D721Med (cell line): ENCODE results near the gene MTCL3.

Experiments used
- DNase-seq: peaks from one replicate; pipeline ENCODE4 v3.0.0; 2011; ENCODE audit warnings: low spot score; ENCODE audit not compliant: insufficient read length
- FAIRE-seq: peaks from 2 replicates; lab custom pipeline; 2011; peaks lifted over from hg19 to GRCh38; lab: Jason Lieb, UNC
- TF ChIP-seq, protein P1 (sequence below): IDR thresholded peaks from 2 replicates; pipeline ENCODE4 v1.5.1; 2012; ENCODE audit warnings: mild to moderate bottlenecking, control low read depth; ENCODE audit not compliant: insufficient read depth; ENCODE audit errors: missing control alignments

The MTCL3 gene

GRCh38 chr6:127550403-127550802, 31.3 kb upstream of the MTCL3 start:
- peak; percentile 69 for FAIRE-seq

DNA sequence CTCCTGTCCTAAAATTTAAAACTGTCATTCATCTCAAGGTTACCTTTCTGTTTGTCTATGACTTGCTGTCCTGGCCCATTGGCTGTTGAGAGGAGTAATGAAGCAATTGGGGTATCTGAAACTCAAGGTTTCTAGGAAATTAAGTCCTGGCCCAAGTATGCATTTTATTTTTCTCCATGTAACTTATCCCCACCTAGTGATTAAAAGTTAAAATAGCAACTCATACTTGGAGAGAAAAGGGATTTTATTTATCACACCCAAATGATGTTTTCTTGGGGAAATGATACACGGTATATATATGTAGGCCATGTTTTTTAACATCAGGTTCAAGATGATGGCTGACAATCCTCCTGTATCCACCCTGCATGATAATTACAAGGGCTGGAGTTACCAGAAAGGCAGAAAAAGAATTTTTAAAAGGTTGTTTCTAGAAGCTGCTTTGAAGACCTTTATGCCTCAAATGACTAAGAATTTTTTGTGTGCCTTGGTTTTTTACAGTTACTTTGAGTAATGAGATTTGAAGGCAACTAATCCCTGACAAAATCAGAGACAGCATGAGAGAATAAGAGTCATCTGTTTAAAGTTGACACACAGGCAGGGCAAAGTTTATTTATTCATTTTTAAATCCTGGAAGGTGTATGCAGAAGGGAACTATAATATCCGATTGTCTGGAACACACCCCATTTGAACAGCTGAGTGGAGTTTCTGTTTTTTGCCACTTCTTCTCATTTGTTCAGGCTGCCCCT, 28.9 kb upstream of the MTCL3 start:
- no peak for FAIRE-seq

More at GRCh38 chr6:127550403-127550802, 31.3 kb upstream of the MTCL3 start:
- no peak for DNase-seq
- TF ChIP-seq, protein P1, sequence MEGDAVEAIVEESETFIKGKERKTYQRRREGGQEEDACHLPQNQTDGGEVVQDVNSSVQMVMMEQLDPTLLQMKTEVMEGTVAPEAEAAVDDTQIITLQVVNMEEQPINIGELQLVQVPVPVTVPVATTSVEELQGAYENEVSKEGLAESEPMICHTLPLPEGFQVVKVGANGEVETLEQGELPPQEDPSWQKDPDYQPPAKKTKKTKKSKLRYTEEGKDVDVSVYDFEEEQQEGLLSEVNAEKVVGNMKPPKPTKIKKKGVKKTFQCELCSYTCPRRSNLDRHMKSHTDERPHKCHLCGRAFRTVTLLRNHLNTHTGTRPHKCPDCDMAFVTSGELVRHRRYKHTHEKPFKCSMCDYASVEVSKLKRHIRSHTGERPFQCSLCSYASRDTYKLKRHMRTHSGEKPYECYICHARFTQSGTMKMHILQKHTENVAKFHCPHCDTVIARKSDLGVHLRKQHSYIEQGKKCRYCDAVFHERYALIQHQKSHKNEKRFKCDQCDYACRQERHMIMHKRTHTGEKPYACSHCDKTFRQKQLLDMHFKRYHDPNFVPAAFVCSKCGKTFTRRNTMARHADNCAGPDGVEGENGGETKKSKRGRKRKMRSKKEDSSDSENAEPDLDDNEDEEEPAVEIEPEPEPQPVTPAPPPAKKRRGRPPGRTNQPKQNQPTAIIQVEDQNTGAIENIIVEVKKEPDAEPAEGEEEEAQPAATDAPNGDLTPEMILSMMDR = no peak

GRCh38 chr6:127547215-127547614, 28.1 kb upstream of the MTCL3 start:
- no peak for DNase-seq
- FAIRE-seq = no peak
- TF ChIP-seq, protein P1 = peak; percentile 13

More for the DNA sequence above, 28.9 kb upstream of the MTCL3 start:
- no peak for DNase-seq
- TF ChIP-seq, protein P1 = peak; percentile 15

- FAIRE-seq (no peak), DNase-seq (no peak)
- TF ChIP-seq, protein P1 = peak; percentile 64
Measured at GRCh38 chr6:127539272-127539671, 20.1 kb upstream of the MTCL3 start.

- DNase-seq (no peak), FAIRE-seq (no peak)
- TF ChIP-seq, protein P1 = no peak
Measured at GRCh38 chr6:127538750-127539264, 19.7 kb upstream of the MTCL3 start.

DNA sequence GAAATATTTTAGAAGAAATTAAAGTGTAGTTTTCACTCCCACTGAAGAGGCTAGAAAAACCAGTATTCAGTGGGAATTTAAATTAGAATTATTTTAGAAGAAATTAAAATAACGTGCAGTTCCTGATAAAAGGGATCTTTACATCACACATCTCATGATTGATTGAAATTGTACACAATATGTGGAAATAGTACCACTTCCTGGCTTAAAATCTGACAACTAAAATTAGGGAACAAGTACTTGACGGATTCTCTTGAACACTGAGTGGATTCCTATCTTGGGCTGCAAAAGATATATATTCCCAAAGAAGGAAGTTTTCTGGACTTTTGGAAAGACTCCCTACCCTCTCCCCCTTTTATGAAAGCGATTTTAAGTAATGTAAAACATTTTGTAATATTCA, 14.6 kb upstream of the MTCL3 start:
- no peak for FAIRE-seq
- DNase-seq = no peak
- TF ChIP-seq, protein P1 = no peak

- FAIRE-seq (no peak), DNase-seq (no peak)
- TF ChIP-seq, protein P1 = no peak
Measured at GRCh38 chr6:127533011-127533410, 13.9 kb upstream of the MTCL3 start.
